ENCODE measurements around the gene CHP2. TPM values are rescaled to one million over a fixed set of nuclear protein-coding genes. Genes with fewer than 3 reads are reported as not detected.
"Not testable (repeated sequence)": the region's sequence is repeated elsewhere in the genome, so short reads cannot be mapped to it uniquely, and the experiment has no call there.

CHP2 gene
- total RNA-seq, 2 experiments from 2014 or later, result not detected

GRCh38 chr16:23711785-23712184 lies 43.0 kb upstream of the CHP2 start:
- Mint-ChIP-seq H3K27ac (no peak overlapping the region), H3K36me3 (ENCODE audit: low read depth) (no peaks in the 10 kb centered on the region), H3K4me3 (no peak overlapping the region), H3K9me3 (no peaks in the 10 kb centered on the region), H3K27me3 (peaks cover 58% of the 10 kb centered on the region), H3K4me1 (ENCODE audit: low read depth) (no peaks in the 10 kb centered on the region)
- H3K4me3 ChIP-seq (ENCODE audit: low read length), result no peak overlapping the region
- H3K36me3 ChIP-seq (ENCODE audit: insufficient read depth, low read length), result no peaks in the 10 kb centered on the region
- H3K9me3 ChIP-seq (ENCODE audit: control insufficient read depth in 1 of 2, insufficient read depth in 1 of 2, low read length in 2 of 2), result peaks cover 5 to 7% of the 10 kb centered on the region in 2 experiments
- no peak overlapping the region for H3K27ac ChIP-seq (ENCODE audit: low read depth in 1 of 2, low read length in 2 of 2)
- intact Hi-C loops (cut with DNase I, micrococcal nuclease), result no loop called here
- no peaks in the 10 kb centered on the region for H3K4me1 ChIP-seq (ENCODE audit: insufficient read depth, low read length)
- TF ChIP-seq CTCF (IDR thresholded peaks at IDR 0.05), result no peak
- CTCF ChIA-PET, result no interaction called here
- ATAC-seq (ENCODE audit: poor library complexity) (no peak), DNase-seq (no peak)
- POLR2A ChIA-PET, result no interaction called here
- peaks cover 32 to 36% of the 10 kb centered on the region in 2 experiments for H3K27me3 ChIP-seq (ENCODE audit: control insufficient read depth in 1 of 2, insufficient read depth in 2 of 2, low read length in 2 of 2)

GRCh38 chr16:23712976-23713375 lies 41.9 kb upstream of the CHP2 start, which contains the start of gene ERN2:
TSS of gene ERN2 (minus strand) at chr16:23713222. CDS start at chr16:23713187, 35 bp downstream.
- H3K4me3 Mint-ChIP-seq, result no peak within 1 kb of the TSS
- H3K27me3 ChIP-seq (ENCODE audit: control insufficient read depth in 1 of 2, insufficient read depth in 2 of 2, low read length in 2 of 2), result peaks cover 32 to 36% of the 10 kb centered on the region in 2 experiments
- no peaks in the 10 kb centered on the region for H3K36me3 ChIP-seq (ENCODE audit: insufficient read depth, low read length)
- intact Hi-C loops (cut with DNase I, micrococcal nuclease), result no loop called here
- no peaks in the 10 kb centered on the region for H3K36me3 Mint-ChIP-seq (ENCODE audit: low read depth)
- no peaks in the 10 kb centered on the region for H3K4me1 Mint-ChIP-seq (ENCODE audit: low read depth)
- H3K27ac ChIP-seq (ENCODE audit: low read depth in 1 of 2, low read length in 2 of 2), result no peak within 1 kb of the TSS
- peaks cover 5 to 7% of the 10 kb centered on the region in 2 experiments for H3K9me3 ChIP-seq (ENCODE audit: control insufficient read depth in 1 of 2, insufficient read depth in 1 of 2, low read length in 2 of 2)
- H3K4me3 ChIP-seq (ENCODE audit: low read length), result no peak within 1 kb of the TSS
- H3K9me3 Mint-ChIP-seq, result no peaks in the 10 kb centered on the region
- no peak within 1 kb of the TSS for H3K27ac Mint-ChIP-seq
- POLR2A ChIA-PET, result no interaction called here
- ATAC-seq (ENCODE audit: poor library complexity) (no peak), DNase-seq (no peak)
- no peaks in the 10 kb centered on the region for H3K4me1 ChIP-seq (ENCODE audit: insufficient read depth, low read length)
- peaks cover 63% of the 10 kb centered on the region for H3K27me3 Mint-ChIP-seq
- CTCF ChIA-PET, result no interaction called here
- no peak for TF ChIP-seq CTCF (IDR thresholded peaks at IDR 0.05)

- H3K36me3 Mint-ChIP-seq (ENCODE audit: low read depth), result no peaks in the 10 kb centered on the region
- CTCF ChIA-PET, result no interaction called here
- H3K27me3 Mint-ChIP-seq, result peaks cover 50% of the 10 kb centered on the region
- Histone ChIP-seq H3K27me3 (ENCODE audit: control insufficient read depth in 1 of 2, insufficient read depth in 2 of 2, low read length in 2 of 2) (peaks cover 25 to 26% of the 10 kb centered on the region in 2 experiments), H3K36me3 (ENCODE audit: insufficient read depth, low read length) (no peaks in the 10 kb centered on the region), H3K27ac (ENCODE audit: low read depth in 1 of 2, low read length in 2 of 2) (no peak overlapping the region), H3K4me3 (ENCODE audit: low read length) (no peak overlapping the region), H3K9me3 (ENCODE audit: control insufficient read depth in 1 of 2, insufficient read depth in 1 of 2, low read length in 2 of 2) (no peaks in the 10 kb centered on the region), H3K4me1 (ENCODE audit: insufficient read depth, low read length) (no peaks in the 10 kb centered on the region)
- DNase-seq (no peak), ATAC-seq (ENCODE audit: poor library complexity) (no peak)
- no peaks in the 10 kb centered on the region for H3K9me3 Mint-ChIP-seq
- H3K4me1 Mint-ChIP-seq (ENCODE audit: low read depth), result no peaks in the 10 kb centered on the region
- H3K4me3 Mint-ChIP-seq, result no peak overlapping the region
- POLR2A ChIA-PET, result no interaction called here
- no peak overlapping the region for H3K27ac Mint-ChIP-seq
- intact Hi-C loops (cut with DNase I, micrococcal nuclease), result no loop called here
- no peak for TF ChIP-seq CTCF (IDR thresholded peaks at IDR 0.05)
Measured at GRCh38 chr16:23716484-23716883, 38.3 kb upstream of the CHP2 start.

- H3K4me1 Mint-ChIP-seq (ENCODE audit: low read depth); POLR2A ChIA-PET; intact Hi-C loops (cut with DNase I, micrococcal nuclease): not testable (repeated sequence)
Measured at GRCh38 chr16:23722613-23723240, 32.1 kb upstream of the CHP2 start.

More at GRCh38 chr16:23722613-23723240, 32.1 kb upstream of the CHP2 start:
- H3K4me3 Mint-ChIP-seq; H3K36me3 ChIP-seq (ENCODE audit: insufficient read depth, low read length); H3K36me3 Mint-ChIP-seq (ENCODE audit: low read depth); H3K4me3 ChIP-seq (ENCODE audit: low read length); ATAC-seq (ENCODE audit: poor library complexity); H3K9me3 Mint-ChIP-seq; DNase-seq; H3K27me3 ChIP-seq (ENCODE audit: control insufficient read depth in 1 of 2, insufficient read depth in 2 of 2, low read length in 2 of 2); H3K9me3 ChIP-seq (ENCODE audit: control insufficient read depth in 1 of 2, insufficient read depth in 1 of 2, low read length in 2 of 2); CTCF ChIA-PET; H3K27ac Mint-ChIP-seq; H3K4me1 ChIP-seq (ENCODE audit: insufficient read depth, low read length); H3K27ac ChIP-seq (ENCODE audit: low read depth in 1 of 2, low read length in 2 of 2): not testable (repeated sequence)
- H3K27me3 Mint-ChIP-seq, result peaks cover 29% of the 10 kb centered on the region

Measured in CD4-positive, alpha-beta T cell (primary cell).